RWPE2 (cell line): ENCODE measurements around the gene KISS1R.
A peak's percentile ranks its signal among the peaks of the same experiment; 100 is the strongest.

Source experiments
- ATAC-seq: fragments of 200-7000 bp; cut with Tn5 transposase; 3 replicates; pipeline ENCODE4 v1.9.1; 2021; ENCODE audit warnings: low read depth
- DNase-seq: peaks from one replicate; pipeline ENCODE4 v3.0.0-alpha.2; 2020; ENCODE audit warnings: low spot score
- H3K27ac ChIP-seq: fragments of 450-650 bp; 2 replicates; pipeline ENCODE4 v1.5.1; 2017; ENCODE audit warnings: mild to moderate bottlenecking; ENCODE audit not compliant: poor library complexity, severe bottlenecking
- H3K27me3 ChIP-seq: fragments of 250-450 bp; sonication (Bioruptor Pico); 2 replicates; pipeline ENCODE4 v1.5.1; 2021; ENCODE audit warnings: mild to moderate bottlenecking, moderate library complexity; ENCODE audit not compliant: insufficient read depth, poor library complexity, severe bottlenecking
- H3K36me3 ChIP-seq: fragments of 250-450 bp; sonication (Bioruptor Pico); 2 replicates; pipeline ENCODE4 v1.5.1; 2020; ENCODE audit warnings: low read depth, mild to moderate bottlenecking, moderate library complexity
- H3K4me1 ChIP-seq: fragments of 250-450 bp; sonication (Bioruptor Pico); 2 replicates; pipeline ENCODE4 v1.5.1; 2021; ENCODE audit warnings: mild to moderate bottlenecking, moderate library complexity; ENCODE audit not compliant: insufficient read depth, poor library complexity, severe bottlenecking
- H3K4me3 ChIP-seq: fragments of 250-450 bp; sonication (Bioruptor Pico); 2 replicates; pipeline ENCODE4 v1.5.1; 2021; ENCODE audit warnings: mild to moderate bottlenecking, moderate library complexity; ENCODE audit not compliant: severe bottlenecking
- H3K9me3 ChIP-seq: fragments of 250-450 bp; sonication (Bioruptor Pico); 2 replicates; pipeline ENCODE4 v1.5.1; 2021; ENCODE audit warnings: mild to moderate bottlenecking, moderate library complexity; ENCODE audit not compliant: severe bottlenecking
- TF ChIP-seq, protein P1 (sequence below): fragments of 450-650 bp; IDR thresholded peaks from one replicate; pipeline ENCODE4 v1.5.1; 2017; ENCODE audit warnings: mild to moderate bottlenecking, moderate library complexity; ENCODE audit not compliant: poor library complexity, severe bottlenecking

KISS1R gene

DNA sequence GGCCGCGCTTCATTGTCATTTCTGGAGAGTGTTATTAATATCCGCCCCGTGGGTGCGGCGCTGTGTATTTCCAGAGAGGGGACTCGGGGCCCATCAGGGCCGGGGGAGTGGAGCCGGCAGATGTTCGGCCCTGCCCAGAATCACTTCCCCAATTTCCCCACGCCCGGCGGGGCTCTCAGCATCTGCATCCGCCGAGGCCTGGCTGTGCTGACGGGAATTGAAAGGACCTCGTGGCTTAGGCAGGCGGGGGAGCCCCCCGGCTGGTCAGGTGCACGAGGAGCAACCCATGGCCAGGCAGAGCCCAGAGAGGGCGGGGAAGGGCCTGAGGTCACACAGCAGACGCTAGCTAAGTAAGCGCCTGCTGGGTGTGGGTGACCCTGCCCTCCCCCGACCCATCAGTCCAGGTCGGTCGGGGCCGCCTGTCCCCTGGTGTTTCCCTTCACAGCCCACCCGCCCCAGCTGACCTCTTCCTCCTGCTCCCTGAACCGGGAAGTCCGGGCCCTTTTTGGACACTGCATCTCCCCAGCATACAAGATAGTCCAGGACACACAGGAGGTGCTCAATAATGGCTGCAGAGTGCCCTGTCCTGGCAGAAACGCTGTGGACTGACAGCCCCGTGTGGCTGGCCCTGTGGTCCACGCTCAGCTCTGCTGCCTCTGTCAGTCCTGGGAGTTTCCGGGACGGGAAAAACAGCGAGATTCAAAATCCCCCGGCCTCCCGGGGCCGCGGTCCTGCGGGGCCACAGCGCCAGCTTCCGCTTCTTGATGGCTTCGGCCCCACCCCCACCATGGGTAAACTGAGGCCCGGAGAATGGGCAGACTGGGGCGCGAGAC is 30.8 kb downstream of the KISS1R start:
- H3K27ac ChIP-seq, result no peak overlapping the region

DNA sequence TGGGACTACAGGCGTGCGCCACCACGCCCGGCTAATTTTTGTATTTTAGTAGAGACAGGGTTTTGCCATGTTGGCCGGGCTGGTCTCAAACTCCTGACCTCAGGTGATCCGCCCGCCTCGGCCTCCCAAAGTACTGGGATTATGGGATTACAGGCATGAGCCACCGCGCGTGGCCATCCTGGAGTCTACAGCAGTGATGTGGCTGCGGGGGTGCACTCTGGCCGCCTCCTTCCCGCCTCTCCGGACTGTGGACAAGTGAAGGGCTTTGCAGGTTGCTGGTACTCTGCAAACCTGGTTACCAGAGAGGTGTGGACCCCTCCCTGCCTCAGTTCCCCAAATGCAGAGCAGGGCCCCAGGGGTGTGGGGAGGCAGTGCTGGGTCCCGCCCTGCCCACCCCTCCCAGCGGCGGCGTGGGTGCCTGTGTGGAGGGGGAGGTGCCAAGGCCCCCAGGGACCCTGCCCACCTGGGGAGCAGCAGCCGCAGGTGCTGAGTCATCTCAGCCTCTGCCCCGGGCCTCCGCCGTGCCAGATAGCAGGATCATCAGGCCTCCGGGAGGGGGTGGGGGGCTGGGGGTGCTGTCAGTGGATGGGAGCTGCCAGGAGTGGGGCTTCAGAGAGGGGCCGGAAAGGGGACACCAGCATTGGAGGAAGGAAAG is 31.8 kb downstream of the KISS1R start:
- Histone ChIP-seq H3K4me1 (peaks cover 9% of the 10 kb centered on the region), H3K9me3 (no peaks in the 10 kb centered on the region), H3K4me3 (no peak overlapping the region), H3K27me3 (no peaks in the 10 kb centered on the region), H3K27ac (no peak overlapping the region), H3K36me3 (no peaks in the 10 kb centered on the region)
- TF ChIP-seq, protein P1, sequence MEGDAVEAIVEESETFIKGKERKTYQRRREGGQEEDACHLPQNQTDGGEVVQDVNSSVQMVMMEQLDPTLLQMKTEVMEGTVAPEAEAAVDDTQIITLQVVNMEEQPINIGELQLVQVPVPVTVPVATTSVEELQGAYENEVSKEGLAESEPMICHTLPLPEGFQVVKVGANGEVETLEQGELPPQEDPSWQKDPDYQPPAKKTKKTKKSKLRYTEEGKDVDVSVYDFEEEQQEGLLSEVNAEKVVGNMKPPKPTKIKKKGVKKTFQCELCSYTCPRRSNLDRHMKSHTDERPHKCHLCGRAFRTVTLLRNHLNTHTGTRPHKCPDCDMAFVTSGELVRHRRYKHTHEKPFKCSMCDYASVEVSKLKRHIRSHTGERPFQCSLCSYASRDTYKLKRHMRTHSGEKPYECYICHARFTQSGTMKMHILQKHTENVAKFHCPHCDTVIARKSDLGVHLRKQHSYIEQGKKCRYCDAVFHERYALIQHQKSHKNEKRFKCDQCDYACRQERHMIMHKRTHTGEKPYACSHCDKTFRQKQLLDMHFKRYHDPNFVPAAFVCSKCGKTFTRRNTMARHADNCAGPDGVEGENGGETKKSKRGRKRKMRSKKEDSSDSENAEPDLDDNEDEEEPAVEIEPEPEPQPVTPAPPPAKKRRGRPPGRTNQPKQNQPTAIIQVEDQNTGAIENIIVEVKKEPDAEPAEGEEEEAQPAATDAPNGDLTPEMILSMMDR, result no peak
- DNase-seq, result no peak
- no peak for ATAC-seq

More for the DNA sequence above, 30.8 kb downstream of the KISS1R start:
- TF ChIP-seq, protein P1, result no peak
- ATAC-seq (no peak), DNase-seq (peak; percentile 45)
- Histone ChIP-seq H3K36me3 (no peaks in the 10 kb centered on the region), H3K4me1 (peaks cover 5% of the 10 kb centered on the region), H3K27me3 (no peaks in the 10 kb centered on the region), H3K9me3 (no peaks in the 10 kb centered on the region), H3K4me3 (no peak overlapping the region)

DNA sequence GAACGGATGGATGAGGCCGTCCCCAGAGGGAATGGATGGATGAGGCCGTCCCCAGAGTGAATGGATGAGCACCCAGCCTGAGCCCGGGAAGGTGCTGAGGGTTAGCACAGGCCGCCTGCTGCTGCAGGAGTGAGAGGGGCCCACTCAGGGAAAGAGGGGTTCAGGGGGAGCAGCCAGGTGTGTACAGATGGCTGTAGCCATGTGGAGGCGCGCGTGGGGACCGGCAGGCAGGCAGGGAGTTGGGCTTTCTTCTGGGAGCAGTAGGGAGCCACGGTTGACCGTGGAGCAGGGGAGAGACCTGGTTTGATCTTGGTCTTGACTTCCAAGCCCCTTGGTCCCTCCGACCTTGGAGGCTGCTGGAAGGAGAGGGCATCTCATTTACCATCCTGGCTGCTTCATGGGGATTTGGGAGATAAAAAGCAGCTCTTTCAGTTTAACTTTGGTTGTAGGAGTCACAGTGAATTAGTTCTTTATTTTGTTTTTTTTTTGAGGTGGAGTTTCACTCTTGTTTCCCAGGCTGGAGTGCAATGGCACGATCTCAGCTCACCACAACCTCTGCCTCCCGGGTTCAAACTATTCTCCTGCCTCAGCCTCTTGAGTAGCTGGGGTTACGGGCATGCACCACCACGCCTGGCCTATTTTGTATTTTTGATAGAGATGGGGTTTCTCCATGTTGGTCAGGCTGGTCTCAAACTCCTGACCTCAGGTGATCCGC is 33.4 kb downstream of the KISS1R start:
- no peaks in the 10 kb centered on the region for H3K9me3 ChIP-seq
- TF ChIP-seq, protein P1, result no peak
- no peaks in the 10 kb centered on the region for H3K36me3 ChIP-seq
- no peak overlapping the region for H3K4me3 ChIP-seq
- H3K27ac ChIP-seq, result no peak overlapping the region
- DNase-seq (no peak), ATAC-seq (no peak)
- H3K4me1 ChIP-seq, result peaks cover 9% of the 10 kb centered on the region
- no peaks in the 10 kb centered on the region for H3K27me3 ChIP-seq

DNA sequence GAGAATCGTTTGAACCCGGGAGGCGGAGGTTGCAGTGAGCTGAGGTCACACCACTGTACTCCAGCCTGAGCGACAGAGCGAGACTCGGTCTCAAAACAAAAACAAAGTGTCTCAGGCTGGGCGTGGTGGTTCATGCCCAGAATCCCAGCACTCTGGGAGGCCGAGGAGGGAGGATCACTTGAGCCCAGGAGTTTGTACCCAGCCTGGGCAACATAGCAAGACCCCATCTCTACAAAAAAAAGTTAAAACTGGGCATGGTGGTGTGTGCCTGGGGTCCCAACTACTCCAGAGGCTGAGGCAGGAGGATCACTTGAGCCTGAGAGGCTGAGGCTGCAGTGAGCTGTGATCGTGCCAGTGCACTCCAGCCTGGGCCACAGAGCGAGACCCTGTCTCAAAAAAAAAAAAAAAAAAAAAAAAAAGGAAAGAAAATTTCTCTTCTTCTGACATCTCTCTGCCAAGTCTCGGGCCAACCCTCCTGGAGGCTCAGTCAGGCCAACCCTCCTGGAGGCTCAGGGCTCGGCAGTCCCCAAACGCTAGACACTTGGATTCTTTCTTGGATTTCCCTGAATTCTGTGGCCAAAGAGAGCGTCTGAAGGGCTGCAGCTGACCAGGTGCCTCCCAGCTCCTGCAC is 35.0 kb downstream of the KISS1R start:
- Histone ChIP-seq H3K4me1 (peaks cover 15% of the 10 kb centered on the region), H3K36me3 (no peaks in the 10 kb centered on the region), H3K27ac (no peak overlapping the region), H3K27me3 (no peaks in the 10 kb centered on the region), H3K9me3 (no peaks in the 10 kb centered on the region), H3K4me3 (no peak overlapping the region)
- ATAC-seq (no peak), DNase-seq (no peak)
- TF ChIP-seq, protein P1, result no peak
